Body of pancreas (tissue), 4 donors: ENCODE measurements around the gene LIPF.
"Not testable (repeated sequence)": the region's sequence is repeated elsewhere in the genome, so short reads cannot be mapped to it uniquely, and the experiment has no call there.

Experiments used
- CTCF ChIP-seq, 7 experiments: fragments of 450-650 bp in 4 of 7; fragments of 200-600 bp in 3 of 7; sonication (generic) in 3 of 7; IDR thresholded peaks; one replicate each; pipeline ENCODE4 v1.5.1; 2016 to 2019; ENCODE audit warnings: antibody characterized with exemption in 7 of 7
- POLR2A ChIP-seq, 3 donors: fragments of 450-650 bp; IDR thresholded peaks; one replicate each; pipeline ENCODE4 v1.6.1; 2016; ENCODE audit warnings: antibody characterized with exemption in 3 of 3, mild to moderate bottlenecking in 2 of 3

- not testable (repeated sequence) for TF ChIP-seq CTCF, POLR2A (IDR thresholded peaks at IDR 0.05)
These were observed 1.1 kb upstream of the LIPF start for GRCh38 chr10:88663153-88663552.
